CD4-positive, alpha-beta T cell treated with Interleukin-12 subunit alpha and Interleukin-12 subunit beta, for 1 hour (primary cell): Measurements from ENCODE around the gene RGS12.
A peak's percentile ranks its signal among the peaks of the same experiment; 100 is the strongest.

Experiments
- DNase-seq: peaks from one replicate; pipeline ENCODE4 v3.0.0-alpha.2; 2020

RGS12 gene, protein sequence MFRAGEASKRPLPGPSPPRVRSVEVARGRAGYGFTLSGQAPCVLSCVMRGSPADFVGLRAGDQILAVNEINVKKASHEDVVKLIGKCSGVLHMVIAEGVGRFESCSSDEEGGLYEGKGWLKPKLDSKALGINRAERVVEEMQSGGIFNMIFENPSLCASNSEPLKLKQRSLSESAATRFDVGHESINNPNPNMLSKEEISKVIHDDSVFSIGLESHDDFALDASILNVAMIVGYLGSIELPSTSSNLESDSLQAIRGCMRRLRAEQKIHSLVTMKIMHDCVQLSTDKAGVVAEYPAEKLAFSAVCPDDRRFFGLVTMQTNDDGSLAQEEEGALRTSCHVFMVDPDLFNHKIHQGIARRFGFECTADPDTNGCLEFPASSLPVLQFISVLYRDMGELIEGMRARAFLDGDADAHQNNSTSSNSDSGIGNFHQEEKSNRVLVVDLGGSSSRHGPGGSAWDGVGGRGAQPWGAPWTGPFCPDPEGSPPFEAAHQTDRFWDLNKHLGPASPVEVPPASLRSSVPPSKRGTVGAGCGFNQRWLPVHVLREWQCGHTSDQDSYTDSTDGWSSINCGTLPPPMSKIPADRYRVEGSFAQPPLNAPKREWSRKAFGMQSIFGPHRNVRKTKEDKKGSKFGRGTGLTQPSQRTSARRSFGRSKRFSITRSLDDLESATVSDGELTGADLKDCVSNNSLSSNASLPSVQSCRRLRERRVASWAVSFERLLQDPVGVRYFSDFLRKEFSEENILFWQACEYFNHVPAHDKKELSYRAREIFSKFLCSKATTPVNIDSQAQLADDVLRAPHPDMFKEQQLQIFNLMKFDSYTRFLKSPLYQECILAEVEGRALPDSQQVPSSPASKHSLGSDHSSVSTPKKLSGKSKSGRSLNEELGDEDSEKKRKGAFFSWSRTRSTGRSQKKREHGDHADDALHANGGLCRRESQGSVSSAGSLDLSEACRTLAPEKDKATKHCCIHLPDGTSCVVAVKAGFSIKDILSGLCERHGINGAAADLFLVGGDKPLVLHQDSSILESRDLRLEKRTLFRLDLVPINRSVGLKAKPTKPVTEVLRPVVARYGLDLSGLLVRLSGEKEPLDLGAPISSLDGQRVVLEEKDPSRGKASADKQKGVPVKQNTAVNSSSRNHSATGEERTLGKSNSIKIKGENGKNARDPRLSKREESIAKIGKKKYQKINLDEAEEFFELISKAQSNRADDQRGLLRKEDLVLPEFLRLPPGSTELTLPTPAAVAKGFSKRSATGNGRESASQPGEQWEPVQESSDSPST (N-terminal part only)

GRCh38 chr4:3292571-3293400 is at the start of gene RGS12:
Gene RGS12, plus strand, starts transcription at chr4:3293021. Its CDS starts 23,150 bp downstream, at chr4:3316171.
- peak; percentile 89 for DNase-seq

DNA sequence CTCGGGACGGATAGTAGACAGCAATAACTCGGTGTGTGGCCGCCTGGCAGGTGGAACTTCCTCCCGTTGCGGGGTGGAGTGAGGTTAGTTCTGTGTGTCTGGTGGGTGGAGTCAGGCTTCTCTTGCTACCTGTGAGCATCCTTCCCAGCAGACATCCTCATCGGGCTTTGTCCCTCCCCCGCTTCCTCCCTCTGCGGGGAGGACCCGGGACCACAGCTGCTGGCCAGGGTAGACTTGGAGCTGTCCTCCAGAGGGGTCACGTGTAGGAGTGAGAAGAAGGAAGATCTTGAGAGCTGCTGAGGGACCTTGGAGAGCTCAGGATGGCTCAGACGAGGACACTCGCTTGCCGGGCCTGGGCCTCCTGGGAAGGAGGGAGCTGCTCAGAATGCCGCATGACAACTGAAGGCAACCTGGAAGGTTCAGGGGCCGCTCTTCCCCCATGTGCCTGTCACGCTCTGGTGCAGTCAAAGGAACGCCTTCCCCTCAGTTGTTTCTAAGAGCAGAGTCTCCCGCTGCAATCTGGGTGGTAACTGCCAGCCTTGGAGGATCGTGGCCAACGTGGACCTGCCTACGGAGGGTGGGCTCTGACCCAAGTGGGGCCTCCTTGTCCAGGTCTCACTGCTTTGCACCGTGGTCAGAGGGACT is 49.6 kb upstream of the RGS12 start:
- peak; percentile 10 for DNase-seq

GRCh38 chr4:3244002-3244401 is 48.8 kb upstream of the RGS12 start:
- DNase-seq: no peak

GRCh38 chr4:3244747-3245146 is 48.1 kb upstream of the RGS12 start:
- no peak for DNase-seq

DNA sequence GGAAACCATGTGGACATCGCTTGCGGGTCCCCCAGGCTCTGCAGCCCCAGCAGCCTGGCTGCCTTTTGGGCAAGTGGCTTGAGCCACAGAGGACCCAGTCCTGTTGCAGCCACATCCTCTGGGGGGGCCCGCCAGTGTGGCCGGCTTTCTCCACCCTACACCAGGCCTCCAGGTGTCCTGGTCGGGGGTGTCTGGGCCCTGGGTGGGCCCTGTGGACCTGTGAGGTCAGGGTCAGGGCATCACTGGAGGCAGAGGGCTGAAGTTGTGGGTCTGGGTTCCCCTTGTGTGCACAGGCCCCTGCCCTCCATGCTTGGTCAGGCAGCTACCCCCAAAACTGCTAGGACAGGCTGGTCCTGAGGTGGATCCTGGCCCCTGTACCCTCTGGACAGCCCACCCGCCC is 47.1 kb upstream of the RGS12 start:
- no peak for DNase-seq

DNA sequence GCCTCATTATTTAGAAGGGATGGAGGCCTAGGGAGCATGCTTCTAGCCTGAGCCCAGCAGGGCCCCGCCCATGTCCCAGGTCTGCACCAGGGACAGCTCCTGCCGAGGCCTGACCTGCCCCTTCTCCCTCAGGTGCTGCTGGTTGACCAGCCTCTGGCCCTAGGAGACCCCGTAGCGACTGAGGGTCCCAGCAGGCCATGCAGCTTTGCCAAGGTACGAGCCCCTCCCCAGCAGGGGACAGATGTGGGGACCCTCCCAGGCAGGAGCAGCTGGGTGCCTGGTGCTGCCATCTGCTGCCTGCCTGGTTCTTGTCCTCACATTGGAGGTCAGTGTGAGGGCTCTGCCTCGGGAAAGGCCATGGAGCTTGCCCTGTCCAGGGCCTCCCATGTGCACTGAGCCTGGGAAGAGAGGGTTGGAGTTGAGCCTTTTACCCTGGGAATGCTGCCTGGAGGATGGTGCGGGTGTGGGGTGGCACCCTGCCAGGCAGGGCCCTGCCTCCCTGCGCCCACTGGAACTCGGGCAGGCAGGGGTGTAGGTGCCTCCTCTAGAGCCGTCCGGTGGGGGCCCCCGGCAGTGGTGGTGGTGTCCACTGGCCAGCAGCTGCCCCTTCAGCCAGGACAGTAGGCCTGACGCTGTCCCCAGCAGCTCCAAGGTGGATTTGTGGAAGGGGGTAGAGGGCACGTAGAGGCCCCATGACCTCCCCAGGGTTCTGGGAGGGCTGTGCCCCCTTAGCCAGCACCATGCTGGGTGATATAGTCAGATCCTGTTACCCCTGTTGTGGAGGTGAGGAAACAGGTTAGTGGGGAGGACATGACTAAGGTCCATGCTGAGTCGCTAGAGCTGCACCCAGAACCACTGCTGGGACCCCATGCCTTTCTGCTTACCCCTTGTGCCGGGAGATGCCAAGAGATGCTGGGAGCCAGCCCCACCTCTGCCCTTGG is 46.1 kb upstream of the RGS12 start:
- no peak for DNase-seq

DNA sequence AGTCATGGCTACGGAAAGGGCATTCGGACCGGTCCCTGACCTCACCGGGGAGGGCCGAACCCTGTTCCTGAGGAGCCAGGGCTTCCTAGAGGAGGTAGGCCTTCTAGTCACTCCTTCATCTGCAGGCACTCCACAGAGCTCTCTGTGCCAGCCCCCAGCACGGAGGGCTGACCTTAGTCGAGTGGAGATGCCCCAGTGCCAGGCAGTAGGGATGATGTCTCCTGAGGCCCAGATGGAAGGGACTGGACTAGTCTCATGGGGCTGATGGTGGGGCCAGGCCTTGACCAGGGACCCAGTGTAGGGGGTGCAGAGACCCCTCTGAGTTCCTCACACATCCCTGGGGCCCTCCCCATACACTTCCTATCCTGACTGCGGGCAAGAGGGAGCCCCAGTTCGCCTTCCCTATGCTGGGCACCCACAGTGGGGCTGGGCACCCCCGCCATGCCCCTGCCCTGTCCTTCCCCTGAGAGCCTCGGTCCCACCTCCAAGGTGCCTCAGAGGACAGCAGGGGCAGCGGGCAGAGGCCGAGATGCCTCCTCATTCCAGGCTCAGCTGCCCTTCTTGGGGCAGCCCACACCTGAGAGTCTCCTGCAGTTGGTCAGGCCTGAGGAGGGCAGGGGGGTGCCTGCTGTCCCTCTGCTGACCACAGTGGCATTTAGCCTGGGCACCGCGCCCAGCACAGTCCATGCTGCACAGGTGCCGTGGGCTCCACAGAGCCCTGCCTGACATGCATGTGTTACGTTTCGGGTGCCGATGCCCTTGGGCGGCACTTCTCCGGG is 45.2 kb upstream of the RGS12 start:
- DNase-seq: no peak

GRCh38 chr4:3248178-3248480 is 44.7 kb upstream of the RGS12 start:
- DNase-seq: no peak

DNA sequence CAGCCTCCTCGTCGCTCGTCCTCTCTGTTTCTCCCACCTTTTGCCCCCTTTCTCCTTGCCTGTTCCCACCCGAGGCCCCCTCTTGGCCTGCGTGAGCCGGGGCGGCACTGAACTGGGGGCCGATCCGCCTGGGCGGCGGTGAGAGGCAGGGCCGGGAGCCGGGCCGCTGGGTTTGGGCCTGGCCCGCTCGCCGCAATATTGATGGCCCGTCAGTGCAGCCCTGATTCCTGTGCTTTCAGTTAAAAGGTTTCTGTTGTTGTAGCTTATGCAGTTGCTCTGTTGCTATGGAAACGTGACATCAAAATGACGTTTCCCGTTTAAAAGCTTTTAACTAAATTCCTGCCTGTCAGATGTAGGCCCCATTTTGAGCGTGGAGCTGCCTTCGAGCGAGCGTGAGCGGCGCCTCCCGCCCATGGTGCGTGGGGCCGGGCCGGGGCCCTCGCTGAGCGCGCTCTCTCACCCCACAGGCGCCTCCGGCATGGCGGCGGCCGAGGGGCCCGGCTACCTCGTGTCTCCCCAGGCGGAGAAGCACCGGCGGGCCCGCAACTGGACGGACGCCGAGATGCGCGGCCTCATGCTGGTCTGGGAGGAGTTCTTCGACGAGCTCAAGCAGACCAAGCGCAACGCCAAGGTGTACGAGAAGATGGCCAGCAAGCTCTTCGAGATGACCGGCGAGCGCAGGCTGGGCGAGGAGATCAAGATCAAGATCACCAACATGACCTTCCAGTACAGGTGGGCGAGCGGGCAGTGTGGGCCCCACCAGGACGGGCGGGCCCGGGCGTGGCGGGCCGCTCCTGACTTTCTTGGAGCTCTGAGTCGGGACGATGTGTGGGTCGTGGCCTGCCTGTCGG is 43.8 kb upstream of the RGS12 start, which contains the start of gene MSANTD1:
Gene MSANTD1, plus strand, starts transcription at position 349 of the 851 bp plus-strand sequence. Its CDS starts 64 bp downstream, at position 413.
- no peak for DNase-seq

GRCh38 chr4:3249711-3250437 is 42.9 kb upstream of the RGS12 start:
- DNase-seq: no peak

GRCh38 chr4:3250438-3250955 is 42.3 kb upstream of the RGS12 start:
- DNase-seq: no peak

DNA sequence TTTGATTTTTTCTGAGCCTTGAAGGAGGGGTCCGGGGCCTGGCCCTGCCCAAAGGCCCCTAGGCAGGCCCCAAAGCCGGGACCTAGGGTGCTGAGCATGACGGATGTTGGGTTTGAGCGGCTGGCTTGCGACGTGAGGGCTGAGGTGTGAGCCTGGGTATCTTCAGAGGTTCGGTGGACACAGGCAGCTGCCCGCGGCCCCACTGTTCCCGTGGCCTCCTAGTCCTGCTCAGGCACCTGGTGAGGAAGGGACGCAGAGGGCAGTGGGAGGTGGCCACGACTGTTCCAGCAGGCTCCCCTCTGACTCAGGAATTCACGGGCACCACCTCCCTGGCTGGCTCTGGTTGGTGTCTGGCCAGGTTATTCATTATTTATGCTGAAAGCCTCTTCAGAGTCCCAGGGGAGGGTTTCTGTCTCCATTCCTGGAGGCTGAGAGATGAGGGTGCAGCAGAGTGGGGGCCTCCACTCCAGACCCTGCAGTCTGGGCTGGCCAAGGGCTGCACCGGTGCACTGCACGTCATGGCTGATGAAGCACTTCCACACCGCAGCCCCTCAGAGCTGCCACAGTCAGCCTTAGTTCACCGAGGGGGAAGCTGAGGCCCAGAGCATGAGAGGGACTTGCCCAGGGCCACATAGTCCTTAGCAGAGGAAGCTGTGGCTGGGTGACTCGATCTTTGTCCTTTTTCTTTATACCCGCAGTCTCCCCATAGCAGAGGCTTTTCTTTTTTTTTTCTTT is 41.7 kb upstream of the RGS12 start:
- DNase-seq: no peak

- no peak for DNase-seq
Observed at GRCh38 chr4:3251691-3252479, 40.9 kb upstream of the RGS12 start.

GRCh38 chr4:3252480-3252828 is 40.4 kb upstream of the RGS12 start:
- no peak for DNase-seq

DNA sequence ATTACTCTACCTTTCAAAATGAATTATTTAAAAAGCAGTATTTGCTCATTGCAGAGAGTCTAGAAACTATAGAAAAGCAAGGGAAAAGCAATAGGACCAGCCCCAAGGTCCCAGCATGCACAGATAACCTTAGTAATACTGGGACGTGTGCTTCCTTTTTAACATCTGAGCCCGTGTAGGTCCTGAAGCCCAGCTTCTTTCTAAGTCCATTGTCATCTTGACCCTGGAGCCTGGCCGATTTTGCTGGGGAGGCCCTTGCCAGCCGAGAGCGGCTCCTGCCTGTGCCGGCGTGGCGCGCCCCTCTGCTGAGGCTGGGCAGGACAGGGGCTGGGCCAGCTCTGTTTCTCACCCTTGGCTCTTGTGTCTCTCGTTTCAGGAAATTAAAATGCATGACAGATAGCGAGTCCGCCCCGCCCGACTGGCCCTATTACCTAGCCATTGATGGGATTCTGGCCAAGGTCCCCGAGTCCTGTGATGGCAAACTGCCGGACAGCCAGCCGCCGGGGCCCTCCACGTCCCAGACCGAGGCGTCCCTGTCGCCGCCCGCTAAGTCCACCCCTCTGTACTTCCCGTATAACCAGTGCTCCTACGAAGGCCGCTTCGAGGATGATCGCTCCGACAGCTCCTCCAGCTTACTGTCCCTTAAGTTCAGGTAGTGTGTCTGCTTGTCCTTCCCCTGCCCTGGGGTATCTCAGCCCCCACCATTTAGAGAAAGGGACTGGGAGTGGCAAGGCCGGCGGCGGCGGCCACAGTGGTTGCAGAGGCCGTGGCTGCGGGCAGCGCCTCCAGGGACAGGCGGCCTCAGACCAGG is 39.8 kb upstream of the RGS12 start:
- DNase-seq: no peak
